ENCODE results near the gene TMEM107. TPM values are rescaled to one million over a fixed set of nuclear protein-coding genes. Genes with fewer than 3 reads are reported as not detected.
A peak's percentile ranks its signal among the peaks of the same experiment; 100 is the strongest.

TMEM107 gene
- total RNA-seq, 1 experiment from 2014 or later: 30.1 TPM

DNA sequence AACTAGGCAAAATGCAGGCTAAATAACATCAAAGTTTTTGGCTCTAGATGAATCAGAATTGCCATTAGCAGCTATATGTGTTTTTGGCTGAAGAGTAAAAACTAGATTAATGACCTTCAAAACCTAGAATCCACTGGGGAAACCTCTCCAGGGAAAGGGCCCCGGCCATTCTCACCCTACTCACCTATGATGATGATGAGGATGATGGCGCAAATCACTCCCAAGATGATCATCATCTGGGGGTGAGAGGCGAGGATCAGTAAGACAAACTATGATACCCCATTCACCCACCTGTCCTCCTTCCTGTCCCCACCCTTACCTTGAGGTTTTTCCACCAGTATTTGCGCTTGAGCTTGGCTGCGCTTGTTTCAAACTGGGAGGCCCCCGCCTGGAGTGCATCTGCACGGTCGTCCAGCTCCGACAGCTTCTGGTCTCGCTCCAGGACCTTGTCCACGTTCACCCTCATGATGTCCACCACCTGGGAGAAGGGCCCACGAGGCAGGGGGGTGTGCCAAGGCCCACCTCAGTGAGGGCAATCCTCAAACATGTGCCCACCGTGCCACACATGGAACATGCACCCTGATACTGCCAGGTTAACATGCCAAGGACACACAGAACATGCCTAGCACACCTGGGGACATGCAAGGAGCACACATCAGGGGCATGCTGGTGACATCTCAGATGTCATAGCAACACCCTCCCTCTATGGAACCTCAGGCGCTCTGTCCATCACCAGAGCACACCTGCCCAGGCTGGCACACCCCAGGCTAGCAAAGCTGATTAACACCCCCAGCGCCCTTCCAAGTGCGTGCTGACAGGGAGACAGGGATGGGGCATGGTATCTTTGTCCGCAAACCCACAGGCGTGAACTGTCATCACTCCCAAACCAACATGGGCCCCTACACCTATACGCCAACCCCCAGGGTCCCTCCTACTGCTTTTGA is 14.6 kb downstream of the TMEM107 start:
- no peak overlapping the region for H2AFZ ChIP-seq (ENCODE audit: low read depth, low read length, poor library complexity, severe bottlenecking)
- intact Hi-C loops (cut with micrococcal nuclease): no loop called here
- H3K4me1 ChIP-seq (ENCODE audit: control insufficient read depth in 1 of 2, insufficient read depth in 2 of 2, low read length in 2 of 2): peaks cover 42 to 76% of the 10 kb centered on the region in 2 experiments
- peaks cover 4 to 13% of the 10 kb centered on the region in 2 experiments; a peak in 3 of 4 replicates for H3K36me3 ChIP-seq (ENCODE audit: control insufficient read depth in 1 of 2, insufficient read depth in 2 of 2, low read length in 2 of 2)
- no peaks in the 10 kb centered on the region for H3K9me2 ChIP-seq (ENCODE audit: insufficient read depth)
- DNase-seq (ENCODE audit: low read depth, low spot score) (no peak), ATAC-seq (peak; percentile 10)
- BruUV-seq (replicated peaks): TSS peak; percentile 67
- ChIA-PET CTCF (no interaction called here), POLR2A (interaction anchor here (9.4 kb wide), 1 partner anchor 11 kb away, joined by 95 read pairs; no protein-coding TSS in a partner anchor), RAD21 (ENCODE audit: low non-redundant PET in 1 of 2, low total read pairs in 2 of 2, uncharacterized antibody in 2 of 2, unreplicated experiment in 2 of 2) (no interaction called here)
- no peaks in the 10 kb centered on the region for H4K20me1 ChIP-seq (ENCODE audit: insufficient read depth)
- peak overlapping the region; percentile 95 to 99 for H3K4me3 ChIP-seq (replicated peaks in 1 of 2; ENCODE audit: low read depth in 1 of 2, low read length in 2 of 2)
- no peaks in the 10 kb centered on the region for H3K27me3 ChIP-seq (ENCODE audit: insufficient read depth, low read length)
- H3K79me2 ChIP-seq (ENCODE audit: insufficient read depth, low read length): peaks cover 34% of the 10 kb centered on the region
- H3K9me3 ChIP-seq (ENCODE audit: control insufficient read depth in 1 of 2, insufficient read depth in 1 of 2, low read depth in 1 of 2, low read length in 2 of 2): no peaks in the 10 kb centered on the region
- H3K27ac ChIP-seq (ENCODE audit: low read depth, low read length): peak overlapping the region; percentile 93
- H3K9ac ChIP-seq (ENCODE audit: low read length): peak overlapping the region; percentile 100
- H3K4me2 ChIP-seq (ENCODE audit: low read length): peak overlapping the region; percentile 99
- TF ChIP-seq EZH2 (IDR thresholded peaks at IDR 0.05): no peak
- TF ChIP-seq CBX3 (IDR thresholded peaks at IDR 0.05; ENCODE audit: low read depth): no peak
- TF ChIP-seq TCF7L2 (IDR thresholded peaks at IDR 0.05; ENCODE audit: borderline replicate concordance, extremely low read depth, insufficient read depth, insufficient read length): no peak
- TF ChIP-seq ELF1 (IDR thresholded peaks at IDR 0.05; ENCODE audit: borderline replicate concordance, low read depth): no peak
- TF ChIP-seq CTCF (IDR thresholded peaks at IDR 0.05 in 2 of 3, conservative IDR thresholded peaks at IDR 0.05 in 1 of 3; ENCODE audit: borderline replicate concordance in 1 of 3, insufficient read depth in 1 of 3, low read depth in 2 of 3, low read length in 2 of 3): no peak
- TF ChIP-seq SP1 (IDR thresholded peaks at IDR 0.05; ENCODE audit: low read depth): no peak
- no peak for TF ChIP-seq SIN3A (IDR thresholded peaks at IDR 0.05; ENCODE audit: low read depth)
- TF ChIP-seq, protein P1, sequence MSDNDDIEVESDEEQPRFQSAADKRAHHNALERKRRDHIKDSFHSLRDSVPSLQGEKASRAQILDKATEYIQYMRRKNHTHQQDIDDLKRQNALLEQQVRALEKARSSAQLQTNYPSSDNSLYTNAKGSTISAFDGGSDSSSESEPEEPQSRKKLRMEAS (IDR thresholded peaks at IDR 0.05): no peak
- TF ChIP-seq ZFX (IDR thresholded peaks at IDR 0.05): no peak
- TF ChIP-seq FOSL1 (IDR thresholded peaks at IDR 0.05; ENCODE audit: low read depth): no peak
- no peak for TF ChIP-seq JUND (IDR thresholded peaks at IDR 0.05)
- TF ChIP-seq POLR2A (IDR thresholded peaks at IDR 0.05; ENCODE audit: borderline replicate concordance, extremely low read depth, insufficient read depth, insufficient read length): no peak
